Measurements from ENCODE around the gene GRXCR1. TPM values are rescaled to one million over a fixed set of nuclear protein-coding genes. Genes with fewer than 3 reads are reported as not detected.

GRXCR1 gene
- total RNA-seq, 4 donors from 2014 or later: not detected

DNA sequence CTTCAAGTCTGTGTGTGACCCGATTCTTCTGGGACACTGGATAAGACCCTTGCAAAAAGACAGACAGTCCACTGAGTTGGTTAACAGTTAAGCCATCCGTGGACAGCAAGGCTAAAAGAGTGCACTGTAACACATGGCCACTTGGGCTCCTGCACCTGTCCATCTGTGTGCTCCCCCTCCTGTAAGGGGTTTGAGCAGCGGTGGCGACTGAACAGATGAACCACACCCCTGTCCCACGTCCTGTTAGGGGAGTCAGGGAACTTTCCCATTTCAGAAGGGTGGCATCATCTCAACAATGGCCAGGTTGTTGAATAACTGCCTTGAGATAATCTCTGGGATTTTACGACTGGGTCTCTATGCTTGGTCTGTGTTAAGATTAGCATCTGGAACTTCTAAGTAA lies 178.6 kb downstream of the GRXCR1 start:
- no peak for DNase-seq
- H3K9me3 ChIP-seq: peaks cover 0 to 4% (median 0%) of the 10 kb centered on the region in 4 donors
- H3K4me3 ChIP-seq: no peak overlapping the region
- no peaks in the 10 kb centered on the region for H3K27me3 ChIP-seq
- no peak overlapping the region for H3K27ac ChIP-seq
- TF ChIP-seq POLR2A (IDR thresholded peaks at IDR 0.05): no peak
- H3K36me3 ChIP-seq: no peaks in the 10 kb centered on the region
- H3K4me1 ChIP-seq: no peaks in the 10 kb centered on the region

Small RNAs within 50 kb of the gene (small RNA-seq; reads per million reads assigned to genes)
- 0 reads per million in 2 donors for gene RN7SKP82

Other genes with a start within 250 kb of the GRXCR1 start
- 100 to 1,000 TPM in 3 of 4 donors, 10 to 100 TPM in 1; 71.0 to 172 (median 158) TPM for gene ATP8A1, start 235.6 kb upstream of the GRXCR1 start, total RNA-seq

All from Peyer's patch (tissue), 4 donors.